Activated CD4-positive, CD25-positive, alpha-beta regulatory T cell (primary cell): ENCODE measurements around the gene TIMM10B.
"Not testable (repeated sequence)": the region's sequence is repeated elsewhere in the genome, so short reads cannot be mapped to it uniquely, and the experiment has no call there.

Source experiments
- DNase-seq, 4 experiments: peaks; one replicate each; lab custom pipeline; 2025; lab: John Stamatoyannopoulos, UW

Gene TIMM10B

DNA sequence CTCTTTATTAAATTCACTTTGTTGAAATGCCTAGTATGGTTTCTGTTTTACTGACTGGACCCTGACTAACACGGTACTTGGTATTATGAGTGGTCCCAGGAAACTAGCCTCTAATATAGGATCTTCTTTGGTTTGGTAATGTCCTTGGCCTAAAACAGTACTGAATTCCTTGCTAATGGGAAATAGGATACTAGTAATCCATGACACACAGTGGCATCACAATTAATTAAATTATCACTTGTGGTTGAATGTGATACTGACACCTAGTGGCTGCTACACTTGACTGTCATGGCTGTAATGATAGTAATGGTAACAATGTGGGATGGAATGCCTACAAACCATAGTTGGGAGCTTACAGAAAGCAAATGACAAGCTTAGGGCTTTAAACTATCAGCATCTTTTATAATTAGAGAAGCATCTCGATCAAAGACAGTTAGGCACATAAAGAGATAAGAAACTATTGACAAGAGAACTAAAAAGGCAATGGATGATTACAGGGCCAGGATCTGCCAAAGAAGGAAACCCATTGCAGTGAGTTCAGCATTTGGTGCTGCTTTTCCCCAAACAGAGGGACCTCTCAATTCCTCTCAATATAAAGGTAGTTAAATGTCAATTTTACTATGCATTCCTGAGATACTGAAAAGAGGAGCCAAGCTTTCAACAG lies 24.4 kb downstream of the TIMM10B start:
- no peak for DNase-seq

DNA sequence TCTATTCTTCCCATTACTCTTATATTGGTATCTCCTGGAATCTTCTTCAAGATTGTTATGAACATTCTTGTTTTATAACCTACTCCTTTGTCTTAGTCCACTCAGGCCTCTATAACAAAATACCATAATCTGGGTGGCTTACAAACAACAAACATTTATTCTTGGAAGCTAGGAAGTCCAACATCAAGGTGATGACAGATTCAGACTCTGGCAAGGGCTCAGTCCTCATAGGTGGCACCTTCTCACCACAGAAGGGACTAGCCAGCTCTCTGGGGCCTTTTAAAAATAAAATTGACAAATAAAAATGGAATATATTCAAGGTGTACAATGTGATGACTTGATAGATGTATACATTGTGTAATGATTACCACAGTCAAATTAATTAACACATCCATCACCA lies 35.6 kb downstream of the TIMM10B start:
- DNase-seq, result no peak

DNA sequence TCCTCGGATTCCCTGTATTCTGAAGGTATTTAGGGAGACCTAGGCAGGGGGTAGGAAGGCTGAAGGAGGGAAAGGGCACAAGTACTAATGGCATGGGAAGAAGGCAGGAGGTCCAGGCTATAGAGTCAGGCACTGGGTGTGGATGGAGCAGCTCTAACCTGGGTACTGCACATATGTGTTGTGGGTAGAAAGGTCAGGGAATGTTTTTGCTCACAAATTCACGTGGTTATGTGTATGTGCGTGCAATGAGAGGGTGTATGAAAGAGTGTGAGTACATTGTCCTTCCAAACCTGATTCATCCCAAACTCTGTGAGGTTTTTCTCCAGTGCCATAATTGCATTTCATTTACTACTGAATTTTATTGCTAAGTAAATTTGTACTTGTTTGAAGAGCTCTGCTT lies 39.0 kb downstream of the TIMM10B start:
- no peak for DNase-seq

DNA sequence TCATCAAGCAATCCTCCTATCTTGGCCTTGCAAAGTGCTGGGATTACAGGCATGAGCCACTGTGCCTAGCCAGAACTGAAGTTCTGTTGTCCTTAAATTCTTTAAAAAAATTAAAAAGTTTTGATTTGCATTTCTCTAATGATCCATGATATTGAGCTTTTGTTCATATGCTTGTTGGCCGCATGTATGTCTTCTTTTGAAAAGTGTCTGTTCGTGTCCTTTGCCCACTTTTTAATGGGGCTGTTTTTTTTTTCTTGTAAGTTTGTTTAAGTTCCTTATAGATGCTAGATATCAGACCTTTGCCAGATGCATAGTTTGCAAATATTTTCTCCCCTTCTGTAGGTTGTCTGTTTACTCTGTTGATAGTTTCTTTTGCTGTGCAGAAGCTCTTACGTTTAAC lies 40.6 kb downstream of the TIMM10B start:
- not testable (repeated sequence) for DNase-seq

DNA sequence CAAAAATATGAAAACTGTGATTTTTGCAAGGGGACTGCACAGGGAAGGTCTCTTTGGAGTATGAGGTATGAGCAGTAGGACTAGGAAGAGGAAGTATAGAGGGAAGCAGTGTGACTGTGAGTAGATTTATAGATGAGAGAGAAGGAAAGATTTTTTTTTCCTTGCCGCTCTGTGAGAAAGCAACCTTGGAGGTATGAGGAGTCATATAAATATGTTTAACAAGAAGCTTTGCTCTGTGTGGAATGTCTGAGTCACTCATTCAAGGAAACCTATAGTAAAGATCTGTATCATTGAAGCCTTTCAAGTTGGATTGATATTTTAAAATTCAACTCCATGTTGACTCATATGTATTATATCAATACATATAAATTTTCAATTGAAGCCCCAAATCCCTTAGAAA lies 42.0 kb downstream of the TIMM10B start:
- DNase-seq, result no peak

DNA sequence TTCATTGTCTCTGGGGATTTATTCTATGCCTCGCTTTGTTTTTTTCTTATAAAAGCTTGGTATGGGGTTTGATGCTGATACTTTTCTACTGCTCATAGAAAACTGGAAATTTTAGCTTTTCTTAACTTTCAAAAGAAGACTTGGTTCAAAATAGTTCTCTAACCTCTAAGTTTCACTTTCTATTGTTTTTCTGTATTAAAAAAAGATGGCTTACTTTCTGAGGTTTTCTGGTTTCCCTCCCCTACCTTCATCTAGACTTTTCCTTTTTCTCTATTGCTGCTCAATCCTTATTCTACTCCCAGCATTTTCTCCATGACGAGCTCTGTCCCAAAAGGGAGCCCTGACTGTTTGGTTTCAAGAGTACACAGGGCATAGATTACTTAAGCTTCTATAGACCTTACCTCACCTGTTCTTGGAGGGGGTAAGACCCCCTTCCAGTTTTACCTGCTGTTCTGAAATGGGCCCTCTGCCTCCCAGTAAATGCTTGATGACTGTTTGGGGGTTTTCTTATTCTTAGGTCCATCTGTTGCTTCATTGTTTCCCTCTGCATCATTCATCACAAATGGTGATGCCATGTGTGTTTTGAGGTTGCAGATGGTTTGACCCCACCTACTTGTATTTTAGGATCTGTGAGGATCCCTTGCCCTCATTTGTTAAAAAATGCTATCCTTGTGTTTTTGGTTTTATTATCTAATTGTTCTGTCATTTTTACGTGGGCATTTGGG lies 45.3 kb downstream of the TIMM10B start:
- no peak for DNase-seq

DNA sequence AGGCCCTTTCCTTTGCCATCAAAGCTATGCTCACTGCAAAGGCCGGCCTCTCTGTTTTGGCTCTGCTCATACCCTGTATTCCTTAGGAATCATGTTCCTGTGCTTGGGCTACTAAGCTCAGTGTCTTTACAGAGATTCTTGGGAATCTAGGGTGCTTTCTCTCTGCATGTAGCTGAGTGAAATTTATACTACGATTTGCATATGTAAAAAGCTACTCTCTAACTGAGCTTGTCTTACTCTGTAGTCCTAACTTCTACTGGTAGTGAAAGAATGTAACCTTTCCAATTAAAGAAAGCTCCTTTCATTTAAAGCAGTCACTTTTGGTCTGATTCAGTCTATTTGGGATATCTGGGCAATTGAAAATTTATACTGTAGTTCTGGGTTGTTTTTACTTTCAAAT lies 48.0 kb downstream of the TIMM10B start:
- DNase-seq, result no peak

DNA sequence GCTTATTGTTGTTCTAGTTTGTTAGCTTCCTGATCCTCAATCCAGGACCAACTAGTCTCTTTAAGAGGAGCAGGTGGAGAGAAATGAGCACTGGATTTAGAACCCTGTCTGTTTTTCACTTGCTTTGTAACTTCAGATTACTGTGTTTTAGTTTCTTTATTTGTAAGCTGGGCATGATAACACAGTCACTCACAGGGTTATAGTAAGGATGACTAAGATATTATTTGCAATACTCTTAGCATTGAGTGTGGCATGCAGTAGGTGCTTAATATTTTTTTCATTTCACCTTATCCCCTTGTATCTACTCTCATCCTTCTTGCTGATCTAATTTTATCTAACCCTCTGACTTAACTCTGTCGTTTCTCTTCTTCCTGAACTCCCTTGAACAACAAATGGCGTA lies 49.5 kb downstream of the TIMM10B start:
- DNase-seq, result no peak

DNA sequence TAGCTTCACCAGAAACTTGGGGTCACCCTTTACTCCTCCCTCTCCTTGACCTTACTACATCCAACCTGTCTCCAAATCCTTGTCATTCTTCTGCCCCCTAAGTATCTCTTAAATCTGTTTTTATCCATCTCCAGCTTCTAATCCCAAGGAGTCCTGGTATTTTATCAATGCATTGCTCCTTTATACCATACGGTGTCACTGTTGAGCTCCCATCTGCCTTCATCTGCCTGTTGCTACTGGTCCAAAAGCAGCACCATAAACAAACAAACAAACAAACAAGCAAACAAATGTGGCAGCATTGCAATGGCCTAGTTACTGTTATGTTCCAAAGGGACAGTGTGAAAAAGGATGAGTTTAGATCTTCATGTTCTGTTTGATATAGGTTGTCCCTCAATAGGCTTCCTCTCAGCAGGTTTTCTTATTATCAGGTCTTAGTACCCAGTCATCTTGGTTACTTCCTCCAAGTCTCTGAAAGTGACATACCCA lies 50.0 kb downstream of the TIMM10B start:
- no peak for DNase-seq
